ENCODE measurements around the gene TBXA2R.

Gene TBXA2R

DNA sequence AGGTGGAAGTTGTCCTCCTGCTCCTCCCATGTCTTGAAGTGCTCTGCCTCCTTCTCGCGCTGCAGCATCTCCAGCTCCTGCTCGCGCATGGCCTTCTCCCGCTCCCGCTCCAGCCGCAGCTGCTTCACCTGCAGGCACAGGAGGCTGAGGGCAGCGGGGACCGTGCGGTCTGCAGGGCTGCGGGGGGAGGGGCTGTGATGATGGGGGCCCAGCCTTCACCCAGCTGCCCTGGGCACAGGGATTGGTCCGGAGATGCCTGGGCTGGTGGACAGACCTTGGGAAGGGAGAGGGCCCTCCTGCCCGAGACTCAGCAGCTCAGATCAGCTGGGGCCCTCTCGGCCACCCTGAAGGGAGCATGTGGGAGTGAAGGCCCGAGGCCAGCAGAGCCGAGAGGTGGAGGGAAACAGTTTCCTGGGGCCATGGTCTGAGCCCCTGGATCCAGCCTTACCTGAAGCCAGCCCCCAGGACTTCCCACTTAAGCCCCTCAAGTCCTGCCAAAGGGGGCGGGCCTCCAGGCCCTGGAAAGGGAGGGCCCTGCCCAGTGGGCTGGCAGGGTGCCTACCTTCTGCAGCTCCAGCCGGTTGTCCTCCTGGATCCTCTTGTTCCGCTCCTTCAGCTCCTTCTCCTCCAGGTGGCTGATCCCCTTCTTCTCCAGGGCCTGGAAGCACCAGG lies 13.6 kb upstream of the TBXA2R start:
- ChIA-PET CTCF (interaction anchor here (1.2 to 2.9 kb wide), 4 partner anchors 12 to 75 kb away, joined by 4 to 24 read pairs (median 10); partner anchors contain the start of gene GIPC3), POLR2A (interaction anchor here (0.5 kb wide), 1 partner anchor 14 kb away, joined by 3 read pairs; no protein-coding TSS in a partner anchor)
- TF ChIP-seq, protein P1, sequence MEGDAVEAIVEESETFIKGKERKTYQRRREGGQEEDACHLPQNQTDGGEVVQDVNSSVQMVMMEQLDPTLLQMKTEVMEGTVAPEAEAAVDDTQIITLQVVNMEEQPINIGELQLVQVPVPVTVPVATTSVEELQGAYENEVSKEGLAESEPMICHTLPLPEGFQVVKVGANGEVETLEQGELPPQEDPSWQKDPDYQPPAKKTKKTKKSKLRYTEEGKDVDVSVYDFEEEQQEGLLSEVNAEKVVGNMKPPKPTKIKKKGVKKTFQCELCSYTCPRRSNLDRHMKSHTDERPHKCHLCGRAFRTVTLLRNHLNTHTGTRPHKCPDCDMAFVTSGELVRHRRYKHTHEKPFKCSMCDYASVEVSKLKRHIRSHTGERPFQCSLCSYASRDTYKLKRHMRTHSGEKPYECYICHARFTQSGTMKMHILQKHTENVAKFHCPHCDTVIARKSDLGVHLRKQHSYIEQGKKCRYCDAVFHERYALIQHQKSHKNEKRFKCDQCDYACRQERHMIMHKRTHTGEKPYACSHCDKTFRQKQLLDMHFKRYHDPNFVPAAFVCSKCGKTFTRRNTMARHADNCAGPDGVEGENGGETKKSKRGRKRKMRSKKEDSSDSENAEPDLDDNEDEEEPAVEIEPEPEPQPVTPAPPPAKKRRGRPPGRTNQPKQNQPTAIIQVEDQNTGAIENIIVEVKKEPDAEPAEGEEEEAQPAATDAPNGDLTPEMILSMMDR (IDR thresholded peaks at IDR 0.05; ENCODE audit: control extremely low read depth, extremely low read depth, low read depth, missing control alignments): no peak
- DNase-seq (ENCODE audit: extremely low spot score): no peak

DNA sequence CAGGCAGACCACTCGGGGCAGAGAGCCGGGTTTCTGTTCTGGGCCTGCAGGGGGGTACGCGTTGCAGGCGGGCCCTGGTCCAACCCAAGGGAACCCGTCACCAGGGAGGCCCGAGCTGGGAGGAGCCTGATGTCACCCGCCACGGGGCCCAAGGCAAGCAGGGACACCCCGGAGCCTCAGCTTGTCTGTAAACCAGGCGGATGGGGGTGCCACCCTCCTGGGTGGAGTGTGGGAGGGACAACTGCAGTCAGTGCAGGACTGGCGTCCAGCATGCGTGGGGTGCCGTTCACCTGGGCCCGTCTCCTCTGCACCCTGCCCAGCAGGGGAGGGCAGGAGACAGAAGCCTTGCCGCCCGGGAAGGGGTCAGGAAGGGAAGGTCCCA lies 12.9 kb upstream of the TBXA2R start:
- TF ChIP-seq, protein P1 (IDR thresholded peaks at IDR 0.05; ENCODE audit: control extremely low read depth, extremely low read depth, low read depth, missing control alignments): no peak
- CTCF ChIA-PET: interaction anchor here (1.2 to 2.9 kb wide), 4 partner anchors 11 to 75 kb away, joined by 4 to 24 read pairs (median 10); partner anchors contain the start of gene GIPC3
- POLR2A ChIA-PET: no interaction called here
- DNase-seq (ENCODE audit: extremely low spot score): no peak

DNA sequence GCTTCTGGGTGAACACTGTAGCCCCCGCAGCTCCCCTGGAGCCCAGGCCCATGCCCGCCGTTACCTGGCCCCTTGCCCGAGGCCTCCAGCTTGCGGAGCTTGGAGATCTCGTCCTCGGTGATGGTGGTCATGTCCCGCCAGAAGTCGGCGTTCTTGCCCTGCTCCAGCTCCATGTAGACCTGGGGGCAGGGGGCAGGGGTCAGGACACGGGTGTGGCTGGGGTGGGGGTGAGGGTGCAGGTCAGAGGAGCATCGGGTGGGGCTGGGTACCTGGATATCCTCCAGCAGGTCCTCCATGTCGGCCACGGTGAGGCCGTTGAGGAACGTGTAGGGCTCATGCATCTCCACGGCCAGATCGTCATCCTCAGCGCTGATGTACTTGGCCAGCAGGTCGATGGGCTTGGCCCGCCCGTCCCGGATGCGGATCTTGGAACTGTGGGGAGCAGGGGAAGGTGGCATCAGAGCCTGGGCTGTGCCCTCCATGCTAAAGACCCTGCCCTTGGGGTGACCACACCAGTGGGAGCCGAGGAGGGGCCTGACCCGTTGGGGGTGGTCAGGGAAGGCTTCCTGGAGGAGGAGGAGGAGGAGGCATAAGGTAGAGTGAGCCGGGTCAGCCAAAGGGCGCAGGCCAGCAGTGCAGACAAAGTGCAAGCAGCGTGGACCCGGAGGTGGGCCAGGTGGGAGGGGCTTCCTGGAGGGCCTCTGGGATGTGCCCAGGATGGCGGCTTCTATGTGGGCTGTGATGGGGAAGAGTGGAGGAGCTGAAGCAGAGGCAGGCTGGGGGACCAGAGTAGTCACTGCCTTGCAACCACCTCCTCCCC lies 12.3 kb upstream of the TBXA2R start:
- TF ChIP-seq, protein P1 (IDR thresholded peaks at IDR 0.05; ENCODE audit: control extremely low read depth, extremely low read depth, low read depth, missing control alignments): no peak
- ChIA-PET POLR2A (no interaction called here), CTCF (interaction anchor here (1.0 to 2.9 kb wide), 6 partner anchors 11 to 283 kb away, joined by 3 to 24 read pairs (median 8); no protein-coding TSS in a partner anchor)
- no peak for DNase-seq (ENCODE audit: extremely low spot score)

DNA sequence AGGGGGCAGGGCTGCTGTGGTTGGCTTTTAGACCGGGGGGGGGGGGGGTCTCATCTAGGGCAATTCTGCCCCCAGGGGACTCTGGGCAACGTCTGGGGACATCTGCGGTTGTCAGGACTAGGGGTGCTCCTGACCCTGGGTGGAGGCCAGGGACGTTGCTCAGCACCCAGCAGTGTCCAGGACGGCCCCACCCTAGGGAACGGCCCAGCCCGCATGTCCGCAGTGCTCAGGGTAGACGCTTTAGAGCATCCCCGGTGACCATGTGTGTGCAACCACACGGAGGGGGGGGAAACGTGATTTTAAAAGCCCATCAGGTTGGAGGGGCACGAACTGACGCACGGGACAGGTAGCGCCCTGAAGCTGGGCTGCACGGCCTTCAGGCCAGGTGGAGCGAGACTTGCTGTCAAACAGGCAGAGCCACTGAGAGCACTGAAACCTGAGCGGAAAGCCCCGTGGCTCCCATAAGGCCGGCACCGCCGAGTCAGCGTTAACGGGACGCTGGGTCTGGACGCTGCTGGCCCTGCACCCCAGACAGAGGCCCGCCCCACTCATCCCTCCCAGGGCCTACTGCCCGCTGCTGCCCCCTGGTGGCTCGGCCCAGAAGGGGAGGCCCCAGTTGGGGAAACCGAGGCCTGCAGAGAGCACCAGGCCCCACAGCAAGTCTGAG lies 11.6 kb upstream of the TBXA2R start:
- peak; percentile 87 for DNase-seq (ENCODE audit: extremely low spot score)
- CTCF ChIA-PET: interaction anchor here (1.0 to 2.9 kb wide), 5 partner anchors 10 to 282 kb away, joined by 3 to 24 read pairs (median 13); no protein-coding TSS in a partner anchor
- POLR2A ChIA-PET: no interaction called here
- TF ChIP-seq, protein P1 (IDR thresholded peaks at IDR 0.05; ENCODE audit: control extremely low read depth, extremely low read depth, low read depth, missing control alignments): peak; percentile 92

DNA sequence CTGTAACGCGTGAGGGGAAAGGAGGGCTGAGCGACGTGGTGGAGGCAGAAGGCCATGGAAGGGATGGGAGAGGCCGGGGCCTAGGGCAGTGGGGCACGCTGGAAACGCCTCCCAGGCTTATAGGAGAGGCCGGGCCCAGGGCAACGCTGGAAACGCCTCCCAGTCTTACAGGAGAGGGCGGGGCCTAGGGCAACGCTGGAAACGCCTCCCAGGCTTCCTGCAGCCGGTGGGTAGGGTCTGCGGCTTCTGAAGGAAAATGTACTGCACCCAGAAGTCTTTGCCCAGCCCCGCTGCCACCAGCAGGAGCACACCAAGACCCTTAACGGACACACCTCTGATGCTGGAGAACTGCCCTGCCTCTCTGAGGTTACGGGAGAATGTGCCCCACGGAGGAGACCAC lies 10.8 kb upstream of the TBXA2R start:
- ChIA-PET POLR2A (no interaction called here), CTCF (interaction anchor here (2.0 to 2.6 kb wide), 2 partner anchors 13 to 26 kb away, joined by 9 to 15 read pairs; no protein-coding TSS in a partner anchor)
- TF ChIP-seq, protein P1 (IDR thresholded peaks at IDR 0.05; ENCODE audit: control extremely low read depth, extremely low read depth, low read depth, missing control alignments): no peak
- no peak for DNase-seq (ENCODE audit: extremely low spot score)
